ENCODE data around the gene FOSL2.

GRCh38 chr2:28352104-28352503 lies 40.6 kb upstream of the FOSL2 start:
- TF ChIP-seq CTCF (IDR thresholded peaks at IDR 0.05) = no peak
- no peak for TF ChIP-seq EZH2phosphoT487 (IDR thresholded peaks at IDR 0.05)
